Measurements from ENCODE around the gene NEK10.
A peak's percentile ranks its signal among the peaks of the same experiment; 100 is the strongest.
"Not testable (repeated sequence)": the region's sequence is repeated elsewhere in the genome, so short reads cannot be mapped to it uniquely, and the experiment has no call there.

Gene NEK10, protein sequence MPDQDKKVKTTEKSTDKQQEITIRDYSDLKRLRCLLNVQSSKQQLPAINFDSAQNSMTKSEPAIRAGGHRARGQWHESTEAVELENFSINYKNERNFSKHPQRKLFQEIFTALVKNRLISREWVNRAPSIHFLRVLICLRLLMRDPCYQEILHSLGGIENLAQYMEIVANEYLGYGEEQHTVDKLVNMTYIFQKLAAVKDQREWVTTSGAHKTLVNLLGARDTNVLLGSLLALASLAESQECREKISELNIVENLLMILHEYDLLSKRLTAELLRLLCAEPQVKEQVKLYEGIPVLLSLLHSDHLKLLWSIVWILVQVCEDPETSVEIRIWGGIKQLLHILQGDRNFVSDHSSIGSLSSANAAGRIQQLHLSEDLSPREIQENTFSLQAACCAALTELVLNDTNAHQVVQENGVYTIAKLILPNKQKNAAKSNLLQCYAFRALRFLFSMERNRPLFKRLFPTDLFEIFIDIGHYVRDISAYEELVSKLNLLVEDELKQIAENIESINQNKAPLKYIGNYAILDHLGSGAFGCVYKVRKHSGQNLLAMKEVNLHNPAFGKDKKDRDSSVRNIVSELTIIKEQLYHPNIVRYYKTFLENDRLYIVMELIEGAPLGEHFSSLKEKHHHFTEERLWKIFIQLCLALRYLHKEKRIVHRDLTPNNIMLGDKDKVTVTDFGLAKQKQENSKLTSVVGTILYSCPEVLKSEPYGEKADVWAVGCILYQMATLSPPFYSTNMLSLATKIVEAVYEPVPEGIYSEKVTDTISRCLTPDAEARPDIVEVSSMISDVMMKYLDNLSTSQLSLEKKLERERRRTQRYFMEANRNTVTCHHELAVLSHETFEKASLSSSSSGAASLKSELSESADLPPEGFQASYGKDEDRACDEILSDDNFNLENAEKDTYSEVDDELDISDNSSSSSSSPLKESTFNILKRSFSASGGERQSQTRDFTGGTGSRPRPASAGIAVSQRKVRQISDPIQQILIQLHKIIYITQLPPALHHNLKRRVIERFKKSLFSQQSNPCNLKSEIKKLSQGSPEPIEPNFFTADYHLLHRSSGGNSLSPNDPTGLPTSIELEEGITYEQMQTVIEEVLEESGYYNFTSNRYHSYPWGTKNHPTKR

GRCh38 chr3:27368831-27369607, at the start of gene NEK10:
TSS of gene NEK10 (minus strand) at chr3:27369383. CDS start at chr3:27352882, 16,501 bp downstream.
- peak; percentile 69 to 85 (median 77) for DNase-seq (ENCODE audit: low read depth in 3 of 3, low spot score in 1 of 3)

GRCh38 chr3:27415202-27415601, 46.0 kb upstream of the NEK10 start:
- no peak for DNase-seq (ENCODE audit: low read depth in 3 of 3, low spot score in 1 of 3)

DNA sequence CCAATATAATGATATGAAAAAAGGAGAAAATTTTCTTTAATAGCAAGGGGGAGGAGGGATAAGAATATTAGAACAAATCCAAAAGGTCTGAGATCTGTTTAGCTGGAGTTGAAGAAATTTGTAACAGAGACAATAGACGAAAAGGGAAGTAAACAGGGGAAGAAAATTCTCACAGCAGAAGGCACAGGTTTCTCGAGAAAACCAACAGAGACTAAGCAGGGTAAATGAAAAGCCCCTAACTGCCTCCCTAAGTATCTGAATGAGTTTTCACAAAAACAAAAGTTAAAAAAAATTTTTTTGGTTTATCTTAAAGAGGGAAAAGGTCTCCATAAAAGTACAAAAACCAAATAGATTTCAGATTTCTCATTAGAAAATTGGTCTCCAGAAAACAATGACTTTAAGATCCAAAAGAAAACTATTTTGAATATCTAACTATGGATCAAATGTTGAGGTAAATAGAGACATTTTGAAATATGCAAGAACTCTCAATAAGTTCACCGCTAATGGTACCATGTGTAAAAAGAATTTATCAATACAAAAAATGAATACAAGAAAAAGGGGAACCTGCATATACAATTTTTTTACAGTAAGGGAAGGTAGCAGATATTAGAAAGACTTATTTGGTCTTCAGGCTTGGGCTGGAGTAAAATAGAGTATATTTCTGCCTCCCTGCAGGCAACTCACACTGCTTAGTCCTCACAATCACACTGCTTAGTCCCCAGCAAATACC, 23.9 kb upstream of the NEK10 start:
- DNase-seq (ENCODE audit: low read depth in 3 of 3, low spot score in 1 of 3), result no peak

DNA sequence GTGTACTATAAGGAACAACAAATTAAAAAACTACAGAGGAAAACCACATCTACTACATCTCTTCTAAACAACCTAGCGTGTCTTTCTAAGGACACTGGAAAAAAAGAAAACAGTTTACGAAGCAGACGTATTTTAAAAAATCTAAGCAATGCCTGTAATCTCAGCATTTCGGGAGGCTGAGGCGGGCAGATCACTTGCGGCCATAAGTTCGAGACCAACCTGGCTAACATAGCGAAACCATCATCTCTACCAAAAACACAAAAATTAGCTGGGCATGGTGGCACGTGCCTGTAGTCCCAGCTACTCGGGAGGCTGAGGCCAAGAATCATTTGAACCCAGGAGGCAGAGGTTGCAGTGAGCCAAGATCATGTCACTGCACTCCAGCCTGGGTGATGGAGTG, 23.2 kb upstream of the NEK10 start:
- not testable (repeated sequence) for DNase-seq (ENCODE audit: low read depth in 3 of 3, low spot score in 1 of 3)

DNA sequence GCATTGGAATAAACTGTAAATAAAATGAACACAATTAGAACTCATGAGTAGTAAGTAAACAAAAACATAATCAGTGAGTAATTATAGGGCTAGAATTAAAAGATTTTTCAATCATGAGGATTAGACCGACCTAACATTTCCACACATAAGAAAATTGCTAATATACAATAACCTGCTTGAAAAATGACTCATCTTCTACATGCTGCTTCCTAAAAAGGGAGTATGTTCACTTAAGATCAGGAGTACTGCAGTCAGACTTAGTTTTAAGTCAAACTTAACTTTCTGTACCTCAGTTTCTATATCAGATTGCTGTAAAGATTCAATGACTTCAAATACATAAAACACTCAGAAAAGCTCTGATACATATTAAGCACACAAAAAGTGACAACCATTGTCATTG, 22.6 kb upstream of the NEK10 start:
- no peak for DNase-seq (ENCODE audit: low read depth in 3 of 3, low spot score in 1 of 3)

DNA sequence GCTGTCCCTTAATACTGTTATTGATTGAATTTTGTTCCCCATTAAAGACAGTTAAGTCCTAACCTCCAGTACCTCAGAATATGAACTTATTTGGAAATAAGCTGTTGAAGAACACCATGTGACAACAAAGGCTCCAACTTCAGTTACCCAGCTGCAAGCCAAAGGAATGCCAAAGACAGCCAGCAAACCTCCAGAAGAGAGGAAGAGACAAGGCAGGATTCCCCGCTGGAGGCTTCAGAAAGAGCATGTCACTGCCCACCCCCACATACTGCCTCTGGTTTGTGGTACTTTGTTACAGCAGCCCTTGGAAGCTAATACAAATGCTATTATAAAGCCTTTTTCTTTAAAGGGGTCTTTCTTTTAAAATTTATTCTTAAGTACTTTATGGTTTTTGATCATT, 18.4 kb upstream of the NEK10 start:
- DNase-seq (ENCODE audit: low read depth in 3 of 3, low spot score in 1 of 3), result no peak

DNA sequence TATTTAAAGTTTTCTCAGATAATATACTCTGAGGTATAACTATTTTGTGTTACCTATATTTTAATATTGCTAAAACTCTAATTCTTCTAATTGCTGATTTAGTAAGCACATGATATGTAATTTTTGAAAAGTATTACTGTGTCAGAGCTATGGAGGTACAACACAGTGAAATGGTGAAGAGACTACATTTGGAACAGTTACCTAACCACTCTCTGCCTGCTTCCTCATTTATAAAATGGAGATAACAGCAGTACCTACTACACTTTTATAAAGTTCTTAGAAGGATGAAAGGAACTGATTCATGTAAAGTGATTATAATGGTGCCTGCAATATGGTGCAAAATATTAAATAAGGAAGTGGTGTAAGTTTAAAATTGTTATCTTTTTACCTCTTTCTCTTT, 16.3 kb upstream of the NEK10 start:
- no peak for DNase-seq (ENCODE audit: low read depth in 3 of 3, low spot score in 1 of 3)

- DNase-seq (ENCODE audit: low read depth in 3 of 3, low spot score in 1 of 3), result no peak
Measured at GRCh38 chr3:27384191-27384590, 15.0 kb upstream of the NEK10 start.

- DNase-seq (ENCODE audit: low read depth in 3 of 3, low spot score in 1 of 3), result no peak
Measured at GRCh38 chr3:27380433-27381357, 11.5 kb upstream of the NEK10 start.

GRCh38 chr3:27378331-27378730, 9.1 kb upstream of the NEK10 start:
- no peak for DNase-seq (ENCODE audit: low read depth in 3 of 3, low spot score in 1 of 3)

DNA sequence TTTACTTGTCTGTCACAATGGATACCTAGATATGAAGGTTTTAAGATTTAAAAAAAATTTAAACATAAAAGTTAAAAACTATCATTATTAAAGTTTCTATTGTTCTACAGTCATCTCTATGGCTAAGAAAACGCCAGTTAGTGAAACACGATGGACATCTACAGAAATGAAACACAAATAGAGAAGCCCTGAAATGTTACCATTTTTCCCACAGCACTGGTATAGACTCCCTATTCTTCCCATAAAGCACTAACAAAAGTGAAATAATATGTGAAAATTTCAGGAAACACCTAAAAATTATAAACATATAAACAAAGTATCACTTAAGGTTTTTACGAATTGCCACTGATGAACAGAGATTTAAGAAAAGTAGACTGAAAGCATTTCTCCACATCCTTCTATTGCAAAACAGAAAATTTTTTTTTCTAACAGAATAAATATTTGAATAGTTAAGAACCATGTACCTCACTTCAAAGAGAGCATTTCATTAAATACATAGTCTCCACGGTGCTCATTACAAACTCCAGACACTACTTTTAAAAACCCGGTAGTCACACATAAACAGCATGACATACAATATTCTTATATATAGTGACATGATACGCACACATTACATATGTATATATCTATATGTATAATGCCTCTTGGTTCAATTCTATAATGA, 7.1 kb upstream of the NEK10 start:
- no peak for DNase-seq (ENCODE audit: low read depth in 3 of 3, low spot score in 1 of 3)

DNA sequence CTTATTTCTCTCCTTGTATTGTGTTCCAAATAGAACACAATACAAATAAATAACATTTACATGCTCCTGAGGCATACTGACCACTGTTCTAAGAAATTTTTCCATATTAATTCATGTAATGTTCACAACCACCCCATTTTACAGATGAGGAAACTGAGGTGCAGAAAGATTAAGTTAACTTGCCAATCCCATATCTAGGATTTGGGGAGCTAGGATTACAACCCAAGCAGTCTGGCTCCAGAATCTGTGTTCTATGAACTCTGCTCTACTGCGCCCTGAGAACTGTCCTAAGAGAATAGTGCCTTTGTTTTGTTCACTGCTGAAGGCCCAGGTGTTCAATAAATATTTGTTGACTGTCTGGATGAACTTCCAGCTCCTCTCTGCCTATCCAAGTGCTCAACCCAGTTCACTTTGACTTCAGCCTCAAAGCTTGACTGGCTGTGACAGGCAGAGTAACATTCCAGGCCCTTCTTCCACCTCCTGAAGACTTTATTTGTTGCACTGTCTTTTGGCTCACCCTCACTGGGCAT, 3.1 kb downstream of the NEK10 start:
- no peak for DNase-seq (ENCODE audit: low read depth in 3 of 3, low spot score in 1 of 3)

DNA sequence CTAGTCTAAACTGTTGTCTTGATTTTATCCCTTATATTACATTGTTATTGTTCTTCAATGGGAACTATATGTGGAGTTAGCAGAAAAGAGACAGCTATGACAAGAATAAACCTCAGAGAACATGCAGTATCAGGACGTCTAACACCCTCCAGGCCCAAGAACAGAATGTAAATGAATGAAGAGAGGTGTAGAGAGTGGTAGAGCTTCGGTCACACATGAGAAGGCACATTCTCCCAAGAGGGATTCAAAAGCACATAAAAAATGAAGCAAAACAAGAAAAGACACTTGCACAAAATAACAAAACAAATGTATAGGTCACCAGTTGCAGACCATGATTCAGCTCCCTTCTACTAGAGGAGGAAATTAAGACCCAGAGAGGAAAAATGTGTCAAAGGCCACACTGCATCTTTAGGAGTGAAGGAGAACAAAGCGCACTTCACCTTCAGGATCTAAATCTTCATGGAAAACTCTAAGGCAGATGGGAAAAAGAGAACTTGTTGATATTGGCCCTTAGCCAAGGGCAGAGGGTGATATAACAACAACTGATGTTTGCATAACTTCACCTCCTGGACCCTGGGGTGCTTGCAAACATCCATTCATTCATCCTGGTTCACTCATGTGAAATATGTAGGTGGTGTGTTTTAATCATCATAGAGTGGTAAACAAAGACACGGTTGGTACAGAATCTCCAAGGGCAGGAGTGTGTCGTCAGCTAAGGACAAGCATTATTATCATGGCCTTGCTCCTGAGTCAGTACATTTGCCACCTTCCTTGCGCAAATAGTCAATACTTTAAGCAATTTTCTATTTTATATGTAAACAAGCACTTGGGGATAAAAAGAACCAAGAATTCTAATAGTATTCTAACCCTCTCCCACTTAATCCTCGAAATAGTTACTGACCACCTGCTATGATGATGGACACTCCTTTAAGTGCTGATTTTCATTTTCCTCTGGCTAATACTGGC, 8.8 kb downstream of the NEK10 start:
- DNase-seq (ENCODE audit: low read depth in 3 of 3, low spot score in 1 of 3), result no peak

GRCh38 chr3:27358372-27358771, 10.8 kb downstream of the NEK10 start:
- DNase-seq (ENCODE audit: low read depth in 3 of 3, low spot score in 1 of 3), result no peak

DNA sequence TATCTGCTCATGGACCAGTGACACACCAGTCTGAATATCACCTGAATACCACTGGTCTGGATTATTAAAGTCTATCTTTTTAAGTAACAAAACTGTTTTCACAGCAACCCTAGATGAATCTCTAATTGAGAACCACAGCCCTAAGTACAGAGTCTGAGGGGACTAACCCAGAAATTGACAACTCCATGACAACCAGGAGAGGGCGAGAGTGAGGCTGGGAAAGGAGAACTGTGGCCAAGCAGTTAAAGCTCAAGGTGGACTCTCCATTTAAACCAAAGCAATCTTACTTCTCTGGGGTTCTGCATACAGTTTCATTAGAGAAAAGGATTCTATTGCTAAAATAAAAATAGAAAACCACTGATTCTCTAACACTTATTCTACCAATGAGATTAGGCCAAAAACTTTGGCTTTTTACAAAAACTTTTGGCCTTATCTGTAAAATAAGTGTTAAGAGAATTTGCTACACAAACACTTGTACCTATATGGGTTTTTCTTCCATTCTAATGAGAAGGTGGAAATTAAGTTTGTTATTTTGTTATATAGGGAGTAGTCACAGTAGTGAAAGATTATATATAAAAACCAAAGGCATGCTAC, 11.4 kb downstream of the NEK10 start:
- peak in 2 of 3 donors; percentile 19 to 24 for DNase-seq (ENCODE audit: low read depth in 3 of 3, low spot score in 1 of 3)

GRCh38 chr3:27356976-27357375, 12.2 kb downstream of the NEK10 start:
- DNase-seq (ENCODE audit: low read depth in 3 of 3, low spot score in 1 of 3), result no peak
